Hematopoietic multipotent progenitor cell treated with erythropoietin and hydrocortisone succinate and interleukin-3 and kit ligand, for 6 days (in vitro differentiated cells): Measurements from ENCODE around the gene ADAM10.

Experiments used
- DNase-seq: peaks from one replicate; pipeline ENCODE4 v3.0.0-alpha.2; 2015

The ADAM10 gene

DNA sequence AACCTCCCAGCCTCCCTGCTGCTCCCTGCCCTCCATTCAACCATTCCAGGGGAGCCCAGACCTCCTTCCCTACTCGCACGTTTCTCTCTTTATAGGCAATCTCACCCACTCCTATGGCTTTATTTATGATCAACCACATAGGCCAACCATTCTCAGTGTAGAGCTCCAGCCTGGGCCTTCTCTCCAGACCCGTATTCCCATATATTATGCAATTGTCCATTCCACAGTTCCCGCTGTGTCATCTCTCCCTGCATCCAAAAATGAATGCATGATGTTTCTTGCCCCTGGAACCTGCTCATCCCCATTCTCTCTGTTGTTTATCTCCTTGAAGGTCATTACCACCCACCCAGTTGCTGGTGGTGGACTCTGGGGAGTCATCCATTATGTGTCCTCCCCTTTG is 177.0 kb downstream of the ADAM10 start:
- DNase-seq: no peak

DNA sequence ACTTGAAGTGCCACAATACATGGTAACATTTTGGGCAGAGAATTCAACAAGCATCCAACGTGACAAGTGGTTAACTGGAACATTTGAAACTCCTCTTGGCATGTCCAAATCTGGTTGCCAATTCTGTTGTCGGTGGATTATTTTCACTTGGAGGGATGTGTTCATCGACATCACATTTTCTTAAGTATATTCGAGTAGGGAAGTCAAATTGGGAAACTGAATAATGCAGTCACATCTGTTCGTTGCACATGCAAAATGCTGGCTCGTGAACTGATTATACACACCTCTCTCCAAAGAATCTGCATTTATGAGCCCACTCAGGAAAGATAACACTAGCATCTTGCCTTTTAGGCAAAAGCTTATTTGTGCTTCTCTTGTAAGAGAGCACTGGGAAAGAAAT is 178.0 kb downstream of the ADAM10 start:
- no peak for DNase-seq

DNA sequence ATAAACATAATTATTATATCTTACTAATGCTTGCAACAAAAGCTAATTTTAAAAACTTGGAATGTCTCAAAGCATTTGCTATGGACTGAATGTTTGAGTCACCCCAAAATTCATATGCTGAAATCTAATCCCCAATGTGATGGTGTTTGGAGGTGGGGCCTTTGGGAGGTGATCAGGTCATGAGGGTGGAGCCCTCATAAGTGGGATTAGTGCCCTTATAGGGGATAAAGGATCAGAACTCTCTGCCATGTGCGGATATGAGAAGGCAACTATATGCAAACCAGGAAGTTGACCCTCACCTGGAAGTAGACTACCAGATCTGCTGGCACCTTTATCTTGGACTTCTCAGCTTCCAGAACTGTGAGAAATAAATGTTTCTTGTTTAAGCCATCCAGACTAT is 180.1 kb downstream of the ADAM10 start:
- DNase-seq: no peak

DNA sequence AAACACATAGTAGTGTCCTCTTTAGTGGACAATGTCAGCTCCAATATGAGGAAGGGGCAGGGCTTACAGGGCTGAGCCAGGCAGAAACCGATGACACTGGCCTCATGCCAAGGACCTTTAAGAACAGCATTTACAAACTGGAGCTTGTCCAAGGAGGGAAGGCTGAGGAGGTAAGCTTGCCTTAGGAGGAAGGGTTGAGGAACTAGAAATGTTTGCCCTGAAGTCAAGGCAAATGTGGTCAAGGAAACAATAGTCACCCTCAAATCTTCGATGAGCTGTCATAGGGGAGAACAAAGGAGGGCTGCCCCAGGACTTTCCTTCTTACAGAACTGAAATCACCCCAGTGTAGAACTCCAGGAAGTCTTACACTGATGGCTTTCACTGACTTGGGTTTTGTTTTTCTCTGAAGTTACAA is 181.3 kb downstream of the ADAM10 start:
- peak; percentile 75 for DNase-seq

DNA sequence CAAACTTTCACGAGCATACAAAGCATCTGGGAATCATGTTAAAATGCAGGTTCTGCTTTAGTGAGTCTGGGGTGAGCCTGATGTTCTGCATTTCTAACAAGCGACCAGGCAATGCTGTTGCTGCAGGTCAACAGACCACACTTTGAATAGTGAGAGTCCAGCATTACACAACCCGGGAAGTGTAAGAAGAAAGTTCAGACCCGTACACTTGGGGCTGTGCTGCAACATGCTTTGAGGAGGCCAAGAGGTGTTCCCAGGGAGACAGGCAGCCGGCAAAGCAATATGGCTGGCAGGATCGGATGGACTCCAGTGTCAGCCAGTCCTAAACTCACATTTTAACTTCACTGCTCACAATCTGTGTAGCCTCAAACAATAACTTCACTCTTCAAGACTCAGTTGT is 183.5 kb downstream of the ADAM10 start:
- DNase-seq: no peak

DNA sequence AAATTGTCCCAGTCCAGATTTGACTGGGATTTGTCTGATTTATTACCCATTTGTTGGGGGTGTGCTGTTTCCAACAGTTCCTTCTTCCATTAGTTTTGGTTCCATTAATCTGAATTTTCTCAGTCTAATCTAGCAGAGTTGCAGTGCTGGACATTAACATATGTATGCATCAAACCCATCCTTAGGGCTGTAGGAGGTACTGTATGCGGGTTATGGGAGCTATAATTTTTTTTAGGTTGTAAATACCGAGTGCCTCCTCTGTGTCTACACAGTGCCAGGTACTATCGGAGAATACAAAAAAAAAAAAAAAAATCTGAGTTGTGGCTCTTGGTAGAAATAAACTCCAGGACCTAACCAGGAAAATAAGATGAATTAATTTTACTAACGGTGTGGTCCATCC is 183.9 kb downstream of the ADAM10 start:
- no peak for DNase-seq

DNA sequence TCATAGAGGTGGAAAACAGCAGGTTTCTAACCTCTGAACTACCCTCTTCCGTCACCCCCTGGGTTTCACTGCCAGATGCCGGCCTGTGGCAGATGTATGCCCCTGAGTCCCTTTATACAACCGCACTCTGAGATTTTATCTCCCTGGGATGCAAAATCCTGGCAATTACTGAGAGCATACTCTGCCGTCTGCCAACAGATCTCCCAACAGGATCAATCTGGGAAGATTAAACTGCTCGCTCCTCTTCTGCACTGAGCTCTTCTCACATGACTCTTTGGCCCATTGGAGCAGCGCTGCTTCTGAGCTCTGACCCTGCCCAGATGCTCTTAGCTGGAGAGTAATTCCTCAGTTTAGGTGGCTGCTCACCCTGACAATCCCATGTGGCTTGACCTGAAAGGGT is 184.5 kb downstream of the ADAM10 start:
- no peak for DNase-seq

DNA sequence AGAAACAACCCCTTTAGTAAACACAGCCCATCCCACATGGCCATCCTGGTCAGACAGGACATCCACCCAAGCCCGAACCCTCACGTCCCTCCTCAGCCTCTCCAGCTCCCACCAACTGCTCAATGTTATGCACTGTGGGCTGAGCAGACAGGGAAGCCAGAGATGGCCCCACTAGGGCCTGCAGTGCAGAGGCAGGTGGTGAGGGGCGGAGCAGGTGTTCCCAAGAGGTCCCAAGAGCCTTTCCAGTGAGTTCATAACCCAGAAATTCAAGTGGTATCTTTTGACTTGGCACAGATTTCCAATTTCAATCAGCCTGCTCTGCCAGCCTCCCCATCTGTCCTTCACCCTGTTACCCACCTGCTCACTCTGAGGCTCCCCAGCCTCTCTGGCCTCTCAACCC is 187.4 kb downstream of the ADAM10 start:
- DNase-seq: no peak

DNA sequence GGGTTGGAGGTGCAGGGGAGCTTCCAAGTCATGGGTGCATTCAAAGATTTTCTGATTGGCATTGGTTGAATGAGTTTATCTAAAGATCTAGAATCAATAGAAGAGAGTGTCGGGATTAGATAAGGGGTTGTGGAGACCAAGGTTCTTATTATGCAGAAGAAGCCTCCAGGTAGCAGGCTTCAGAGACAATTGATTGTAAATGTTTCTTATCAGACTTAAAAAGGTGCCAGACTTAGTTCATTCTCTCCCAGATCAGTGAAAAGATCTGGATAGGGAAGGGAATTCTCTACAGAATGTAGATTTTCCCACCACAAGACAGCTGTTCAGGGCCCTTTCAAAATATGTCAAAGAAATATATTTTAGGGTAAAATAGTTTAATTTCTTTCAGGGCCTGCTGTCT is 188.2 kb downstream of the ADAM10 start:
- DNase-seq: no peak

DNA sequence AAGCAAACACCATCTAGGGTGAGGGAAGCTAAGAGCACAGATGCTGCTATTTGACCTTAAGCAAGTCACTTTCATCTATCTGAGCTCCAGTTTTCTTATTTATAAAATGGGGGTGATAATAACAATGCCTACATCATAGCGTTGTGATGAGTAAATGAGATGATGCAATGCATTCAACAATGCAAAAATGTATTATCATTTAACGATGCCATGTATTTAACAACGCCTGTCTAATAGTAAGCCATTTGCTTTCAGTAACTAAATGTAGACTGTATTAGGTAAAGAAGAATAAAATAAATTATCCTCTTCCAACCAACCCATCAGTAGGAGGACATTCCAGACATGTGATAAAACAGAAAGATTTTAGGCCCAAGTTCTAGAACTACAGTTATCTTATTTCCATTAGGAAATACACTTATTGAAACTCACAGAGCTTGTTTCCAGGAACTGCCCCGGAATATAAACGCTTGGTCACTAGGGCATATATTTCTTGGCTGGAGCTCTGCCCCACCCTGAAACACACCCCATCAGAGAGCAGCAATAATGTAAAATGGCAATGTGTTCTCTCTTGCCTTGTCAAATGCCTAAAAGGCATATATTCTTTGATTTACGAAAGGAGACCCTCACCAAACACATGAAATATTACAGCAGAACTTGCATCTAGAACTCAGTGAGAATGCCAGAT is 189.5 kb downstream of the ADAM10 start:
- DNase-seq: no peak

DNA sequence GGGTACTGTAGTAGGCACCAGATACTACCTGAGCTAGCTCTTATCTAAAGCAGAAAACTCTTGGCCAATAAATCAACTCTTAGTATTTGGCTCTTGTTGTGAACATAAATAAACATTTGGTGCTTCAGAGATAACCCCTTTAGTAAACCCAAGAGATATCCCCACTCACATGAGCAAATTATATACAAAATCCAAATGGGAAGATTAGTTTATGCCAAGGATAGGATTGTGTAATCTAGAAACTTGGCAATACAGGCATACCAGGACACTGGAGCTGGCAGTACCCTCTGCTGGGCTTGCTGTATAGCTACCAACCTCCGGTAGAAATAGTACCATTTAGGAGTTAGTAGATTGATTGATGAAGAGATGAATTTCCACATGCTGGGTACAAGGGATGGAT is 190.7 kb downstream of the ADAM10 start:
- DNase-seq: no peak

DNA sequence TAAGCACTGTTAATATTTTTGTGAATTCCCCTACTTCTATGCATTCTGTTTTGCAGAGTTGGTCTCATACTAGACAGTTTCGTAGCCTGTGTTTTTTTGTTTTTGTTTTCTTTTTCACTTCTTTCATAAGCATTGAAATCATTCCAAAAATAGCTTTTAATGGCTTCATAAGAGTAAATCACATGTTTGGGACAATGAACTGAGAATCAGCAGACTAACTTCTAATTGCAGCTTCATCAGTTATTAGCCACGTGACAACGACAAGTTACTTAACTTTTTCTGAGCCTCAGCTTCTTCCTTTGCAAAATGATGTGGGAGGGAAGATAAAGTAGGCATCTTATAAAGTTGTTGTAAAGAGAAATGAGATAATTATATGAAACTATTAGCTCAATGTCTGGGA is 193.0 kb downstream of the ADAM10 start:
- DNase-seq: no peak

DNA sequence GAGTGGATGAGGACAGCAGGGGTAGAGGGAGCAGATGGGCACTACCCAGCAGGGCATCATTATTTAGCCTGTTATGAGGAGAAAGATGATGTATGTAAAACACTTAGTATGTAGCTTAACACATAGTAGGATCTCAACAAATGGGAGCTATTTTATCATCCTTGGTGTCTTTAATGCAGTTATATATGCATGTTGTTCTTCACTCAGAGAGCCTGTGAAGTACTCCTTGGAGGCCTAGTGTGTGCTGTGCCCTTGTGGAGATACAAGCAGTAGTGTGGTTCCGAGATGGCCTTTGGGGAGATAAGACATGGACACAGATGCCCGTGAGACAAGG is 193.5 kb downstream of the ADAM10 start:
- peak; percentile 36 for DNase-seq

DNA sequence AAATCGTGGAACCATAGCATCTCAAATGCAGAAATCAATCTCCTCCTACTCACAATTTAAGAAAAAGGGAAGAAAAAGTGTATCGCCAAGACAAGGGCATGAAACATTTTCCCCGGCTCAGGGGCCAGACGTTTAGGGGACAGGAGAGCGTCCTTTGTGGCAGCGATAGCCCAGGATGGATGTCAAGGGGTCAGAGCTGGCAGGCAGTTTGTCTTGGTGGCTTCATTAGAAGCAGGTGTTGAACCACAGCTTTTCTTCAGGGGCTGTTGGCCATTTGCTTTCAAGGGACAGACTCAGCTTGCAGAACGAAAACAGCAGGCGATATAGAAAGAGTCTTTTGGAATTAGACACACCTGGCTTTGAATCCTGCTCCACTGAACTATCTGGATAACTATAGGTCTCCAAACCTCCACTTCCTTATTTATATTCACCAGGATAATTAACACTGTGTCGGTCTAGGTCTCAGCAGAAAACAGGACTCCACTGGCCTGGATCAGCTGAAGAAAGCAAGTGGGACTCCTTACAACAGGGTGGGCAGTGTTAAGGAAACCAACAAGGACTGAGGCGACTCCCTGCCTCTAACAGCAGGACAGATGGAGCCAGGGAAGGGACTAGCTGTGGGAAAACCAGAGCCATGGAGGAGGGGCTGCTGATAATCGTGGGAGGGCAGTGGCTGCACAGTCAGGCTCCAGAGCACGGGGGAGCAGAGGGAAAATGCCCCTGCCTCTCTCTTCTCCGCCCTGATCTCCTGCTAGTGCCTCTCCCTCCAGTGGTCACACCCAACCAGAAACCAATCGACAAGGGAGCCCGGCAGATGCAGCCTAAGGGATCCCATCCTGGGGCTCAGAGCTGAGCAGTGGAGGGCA is 194.1 kb downstream of the ADAM10 start:
- no peak for DNase-seq

DNA sequence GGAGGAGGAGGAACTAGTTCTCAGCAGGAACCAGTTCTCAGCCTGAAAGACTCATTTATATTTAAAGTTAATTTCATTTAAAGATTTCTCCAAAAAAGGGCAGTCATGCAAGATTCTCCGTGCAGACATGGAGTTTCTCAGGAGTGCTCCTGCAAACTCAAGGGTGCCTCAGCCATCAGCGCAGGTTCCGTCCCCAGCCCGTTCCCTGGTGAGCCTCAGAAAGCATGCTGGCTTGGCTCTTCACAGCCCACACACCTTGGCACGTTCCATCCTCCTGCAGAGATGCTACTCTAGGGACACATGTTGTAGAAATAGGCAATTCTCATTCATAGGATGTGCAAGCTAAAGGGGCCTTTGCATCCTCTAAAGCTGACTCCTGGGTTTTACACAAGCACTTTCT is 194.7 kb downstream of the ADAM10 start:
- DNase-seq: no peak

DNA sequence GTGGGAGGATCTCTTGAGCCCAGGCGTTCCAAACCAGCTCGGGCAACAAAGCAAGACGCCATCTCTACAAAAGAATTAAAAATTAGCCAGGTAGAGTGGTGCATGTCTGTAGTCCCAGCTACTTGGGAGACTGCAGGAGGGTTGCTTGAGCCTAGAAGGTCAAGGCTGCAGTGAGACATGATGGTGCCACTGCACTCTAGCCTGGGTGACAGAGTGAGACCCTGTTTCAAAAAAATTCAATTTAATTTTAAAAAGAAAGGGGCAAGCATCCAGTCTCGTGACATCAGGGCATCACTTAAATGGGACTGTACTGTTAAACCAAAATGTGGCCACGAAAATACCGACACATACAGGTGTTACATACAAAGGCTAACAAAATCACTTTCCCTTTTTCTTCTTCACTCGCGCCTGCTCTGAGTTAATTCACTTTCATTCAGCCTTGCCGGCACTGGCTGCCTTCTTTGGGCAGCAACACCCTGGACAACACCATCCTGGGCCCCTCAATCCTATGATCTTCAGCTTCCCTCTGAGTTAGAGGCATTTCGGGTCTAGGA is 196.1 kb downstream of the ADAM10 start:
- DNase-seq: no peak

DNA sequence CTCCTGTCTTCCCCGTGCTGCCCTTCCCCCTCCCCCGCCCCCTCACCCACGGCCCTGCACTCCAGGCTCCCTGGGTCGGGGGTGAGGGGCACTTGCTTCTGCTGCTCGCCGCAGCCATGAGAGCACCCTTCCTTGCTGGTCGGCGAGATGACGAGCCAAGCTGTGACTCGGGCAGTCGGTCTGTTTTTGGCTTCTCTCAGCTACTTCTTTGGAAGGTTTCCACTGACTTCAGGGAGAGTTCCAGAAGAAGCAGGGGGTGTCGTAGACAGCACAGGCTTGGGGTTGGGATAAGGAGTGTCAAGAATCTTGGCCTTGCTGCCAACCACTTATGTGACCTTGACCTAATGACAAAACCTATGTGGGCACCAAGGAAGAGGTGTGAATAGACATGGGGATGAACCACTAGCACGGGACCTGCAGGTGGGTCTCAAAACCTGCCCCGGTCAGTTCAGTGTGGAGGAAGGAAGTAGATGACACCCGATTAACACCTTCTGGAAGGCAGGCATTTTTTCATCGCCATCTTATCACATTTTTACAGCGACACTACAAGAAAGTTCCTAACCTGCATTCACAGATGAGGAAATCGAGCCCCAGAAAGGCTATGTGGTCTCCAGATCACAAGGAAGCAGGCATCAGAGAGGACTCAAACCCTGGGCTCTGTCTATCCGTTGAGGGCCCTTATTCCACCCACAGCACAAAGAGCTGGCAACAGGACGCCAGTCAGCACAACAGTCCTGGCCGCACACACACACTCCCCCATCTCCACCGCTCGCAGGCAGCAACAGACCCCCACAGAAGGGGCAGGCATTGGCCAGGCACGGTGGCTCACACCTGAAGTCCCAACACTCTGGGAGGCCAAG is 196.8 kb downstream of the ADAM10 start:
- no peak for DNase-seq

DNA sequence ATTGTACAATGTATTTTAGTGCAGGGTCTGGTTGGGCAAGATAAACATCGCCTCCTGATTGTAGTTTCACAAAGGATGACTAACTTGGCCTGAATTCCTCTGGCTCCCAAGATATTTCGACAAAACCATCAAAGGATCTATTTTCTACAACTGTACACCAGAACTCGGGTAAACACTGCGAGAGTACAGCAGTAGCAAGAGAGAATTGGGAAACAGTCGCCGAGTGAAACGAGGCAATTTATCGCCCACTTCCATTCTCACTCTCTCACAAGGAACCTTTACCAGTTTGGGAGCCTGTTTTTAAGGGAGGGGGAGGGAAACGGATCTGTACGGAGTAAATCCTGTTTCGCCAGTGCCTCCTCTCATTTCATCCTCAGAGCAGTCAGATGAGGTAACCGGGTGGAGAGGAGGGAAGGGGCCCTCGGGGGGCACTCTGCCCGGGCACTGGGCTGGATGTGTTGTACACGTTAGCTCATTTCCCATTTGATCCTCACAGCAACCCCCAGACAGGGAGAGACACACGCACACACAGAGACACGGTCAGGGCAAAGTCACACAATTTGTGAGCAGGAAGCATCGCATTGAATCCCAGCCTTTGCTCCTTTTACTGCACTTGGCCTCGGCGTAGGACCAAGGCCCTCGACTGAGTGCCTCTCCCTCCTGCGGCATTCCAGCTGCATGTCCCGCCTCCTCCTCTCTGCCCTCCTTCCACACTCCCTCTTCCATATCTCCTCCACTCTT is 197.6 kb downstream of the ADAM10 start:
- peak; percentile 53 for DNase-seq

DNA sequence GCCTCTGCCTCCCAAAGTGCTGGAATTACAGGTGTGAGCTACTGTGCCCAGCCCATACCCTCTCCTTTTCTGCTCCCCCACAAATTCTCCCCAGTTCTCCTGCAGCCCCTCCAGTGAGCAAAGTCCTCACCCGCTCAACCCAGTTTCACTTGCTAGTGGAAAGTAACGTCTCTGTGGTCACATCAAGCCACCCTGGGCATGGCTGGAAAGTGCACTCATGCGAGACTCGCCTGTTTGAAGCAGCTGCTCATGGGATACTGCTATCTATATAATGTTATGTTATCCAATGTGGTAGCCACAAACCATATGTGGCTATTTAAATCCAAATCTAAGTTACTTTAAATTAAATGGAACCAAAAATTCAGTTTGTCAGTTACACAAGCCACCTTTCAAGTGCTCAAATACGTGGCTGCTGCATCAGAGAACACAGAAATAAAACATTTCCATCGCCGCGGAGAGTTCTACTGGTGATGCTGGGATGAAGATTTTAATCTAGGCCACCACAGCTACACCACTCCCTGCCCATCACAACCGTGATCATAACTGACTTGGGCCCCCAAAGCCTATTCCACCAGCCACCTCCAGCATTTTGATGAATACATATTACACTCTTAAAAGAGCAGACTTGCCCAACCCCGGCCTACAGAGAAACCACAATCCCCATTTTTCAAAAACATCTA is 198.3 kb downstream of the ADAM10 start:
- DNase-seq: peak; percentile 19

DNA sequence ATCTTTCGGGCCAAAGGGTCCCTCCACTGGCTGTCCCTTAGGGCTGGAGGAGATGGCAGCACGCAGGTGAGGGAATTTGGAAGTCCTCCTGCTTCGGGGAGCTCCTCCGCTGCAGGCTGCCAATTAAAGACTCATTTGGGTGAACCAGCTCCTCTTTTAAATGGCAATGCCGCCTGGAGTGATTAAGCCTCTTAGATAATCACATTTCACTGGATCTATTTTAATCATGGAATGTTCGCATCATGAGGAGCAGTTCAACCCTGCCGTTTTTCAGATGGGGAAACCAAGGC is 199.8 kb downstream of the ADAM10 start:
- DNase-seq: no peak

DNA sequence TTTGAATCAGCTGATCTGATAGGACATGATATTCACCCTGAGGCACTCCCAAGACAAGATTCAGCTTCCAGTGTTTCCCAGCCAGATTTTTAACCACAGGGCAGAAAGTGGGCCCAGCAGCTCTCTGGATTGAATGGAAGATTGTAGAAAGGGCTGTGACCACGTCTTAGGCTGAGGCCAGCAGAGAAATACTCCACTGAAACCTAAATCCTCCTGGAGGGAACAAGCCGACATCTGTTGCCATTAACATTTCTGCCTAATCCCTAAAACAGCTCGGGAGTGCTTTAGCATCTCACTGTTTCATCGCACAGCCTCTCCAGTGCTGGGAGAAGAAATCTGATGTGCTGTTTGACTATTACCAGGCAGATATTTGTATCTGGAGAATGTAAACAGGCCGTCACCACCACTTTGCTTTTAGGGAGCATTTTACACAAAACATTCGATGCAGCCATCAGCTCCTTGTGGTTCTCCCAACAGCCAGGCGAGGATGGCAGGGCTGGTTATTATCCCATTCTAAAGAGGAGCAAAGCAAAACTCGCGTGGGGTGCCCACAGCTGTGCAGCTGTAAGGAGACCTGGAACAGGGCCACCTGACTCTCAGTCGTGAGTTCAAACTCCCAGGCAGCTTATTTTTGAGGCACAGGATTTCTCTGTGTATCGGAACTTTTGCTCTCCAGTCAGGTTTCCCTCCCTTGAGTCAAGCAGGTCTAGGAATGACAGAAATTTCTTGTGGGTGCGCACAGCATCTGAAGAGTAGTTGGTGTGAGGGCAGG is 200.3 kb downstream of the ADAM10 start:
- no peak for DNase-seq
